B cell (primary cell): ENCODE data around the gene ULBP1. TPM values are rescaled to one million over a fixed set of nuclear protein-coding genes. Genes with fewer than 3 reads are reported as not detected.

Experiments used
- ATAC-seq: fragments of 200-7000 bp; cut with Tn5 transposase; one replicate; pipeline ENCODE4 v1.10.0; 2021; ENCODE audit warnings: low read depth, mild to moderate bottlenecking, moderate number of reproducible peaks, moderate library complexity
- CTCF ChIA-PET: fragments of 350-600 bp; sonication (Branson Sonifier 250); formaldehyde crosslinking; loops from one replicate; lab custom pipeline; 2021; ENCODE audit warnings: antibody characterized with exemption, inconsistent platforms; lab: Charles Lee
- POLR2A ChIA-PET: fragments of 350-600 bp; sonication (Branson Sonifier 250); formaldehyde crosslinking; loops from one replicate; lab custom pipeline; 2021; ENCODE audit warnings: antibody characterized with exemption; lab: Charles Lee
- DNase-seq: peaks from one replicate; pipeline ENCODE4 v3.0.0; 2013
- H2AFZ ChIP-seq: 2 replicates; pipeline ENCODE4 v1.6.1; 2012; ENCODE audit warnings: mild to moderate bottlenecking, low read depth, low read length; ENCODE audit not compliant: insufficient read depth, poor library complexity, severe bottlenecking
- H3K27ac ChIP-seq, 2 donors: 1 replicate in 1 of 2; 2 replicates in 1 of 2; pipeline ENCODE4 v1.5.1; 2012 to 2013; ENCODE audit warnings: low read length in 2 of 2, mild to moderate bottlenecking in 2 of 2, moderate library complexity in 1 of 2
- H3K27me3 ChIP-seq, 4 experiments: fragments of 200-600 bp in 1 of 4; sonication (generic) in 1 of 4; replicated peaks in 1 of 4; 1 replicate in 2 of 4; 2 replicates in 2 of 4; pipeline versions ENCODE4 v1.6.1 to v1.7.0; 2013 to 2016; ENCODE audit warnings: low read length in 3 of 4, mild to moderate bottlenecking in 2 of 4, mixed read lengths in 1 of 4, moderate library complexity in 1 of 4; ENCODE audit not compliant: insufficient read depth in 4 of 4, control insufficient read depth in 3 of 4; ENCODE audit errors: control extremely low read depth in 1 of 4
- H3K36me3 ChIP-seq, 2 experiments: replicated peaks in 1 of 2; 1 replicate in 1 of 2; 2 replicates in 1 of 2; pipeline versions ENCODE4 v1.6.1 to v1.7.1; 2013; ENCODE audit warnings: low read length in 1 of 2; ENCODE audit not compliant: insufficient read depth in 2 of 2, control insufficient read depth in 1 of 2; ENCODE audit errors: control extremely low read depth in 1 of 2, extremely low read depth in 1 of 2
- H3K4me1 ChIP-seq, 2 donors: fragments of 200-600 bp in 1 of 2; sonication (generic) in 1 of 2; 1 replicate in 1 of 2; 2 replicates in 1 of 2; pipeline versions ENCODE4 v1.5.1 to v1.6.1; 2013 to 2017; ENCODE audit warnings: low read length in 2 of 2; ENCODE audit not compliant: control insufficient read depth in 2 of 2, insufficient read depth in 2 of 2
- H3K4me2 ChIP-seq: replicated peaks from 2 replicates; pipeline ENCODE3; 2012; ENCODE audit warnings: mild to moderate bottlenecking, low read depth, low read length; ENCODE audit not compliant: poor library complexity, severe bottlenecking
- H3K4me3 ChIP-seq, 5 experiments: fragments of 200-600 bp in 1 of 5; sonication (generic) in 1 of 5; 1 replicate in 3 of 5; 2 replicates in 2 of 5; pipeline versions ENCODE4 v1.5.1 to v1.7.0; 2011 to 2016; ENCODE audit warnings: low read length in 4 of 5, mild to moderate bottlenecking in 4 of 5, low read depth in 2 of 5, control low read depth in 1 of 5, moderate library complexity in 1 of 5; ENCODE audit not compliant: insufficient read depth in 1 of 5; ENCODE audit errors: control extremely low read depth in 1 of 5, extremely low read depth in 1 of 5
- H3K79me2 ChIP-seq: fragments of 200-600 bp; sonication (generic); one replicate; pipeline ENCODE4 v1.6.0; 2016; ENCODE audit warnings: low read length; ENCODE audit not compliant: control insufficient read depth, insufficient read depth
- H3K9ac ChIP-seq: fragments of 200-600 bp; sonication (generic); 2 replicates; pipeline ENCODE4 v1.6.1; 2017; ENCODE audit warnings: mild to moderate bottlenecking, low read length, moderate library complexity
- H3K9me3 ChIP-seq, 3 donors: one replicate each; pipeline versions ENCODE4 v1.6.1 to v1.7.1; 2013; ENCODE audit warnings: low read length in 2 of 3; ENCODE audit not compliant: control insufficient read depth in 2 of 3, insufficient read depth in 1 of 3; ENCODE audit errors: control extremely low read depth in 1 of 3
- H4K20me1 ChIP-seq: 2 replicates; pipeline ENCODE4 v1.6.0; 2012; ENCODE audit warnings: mild to moderate bottlenecking, low read length; ENCODE audit not compliant: insufficient read depth, control insufficient read depth, poor library complexity, severe bottlenecking
- H3K27ac Mint-ChIP-seq: one replicate; pipeline ENCODE4 v1.8.0; 2021; ENCODE audit warnings: mixed read lengths
- H3K27me3 Mint-ChIP-seq: one replicate; pipeline ENCODE4 v1.8.0; 2021; ENCODE audit warnings: mixed read lengths
- H3K4me1 Mint-ChIP-seq: one replicate; pipeline ENCODE4 v1.8.0; 2021; ENCODE audit warnings: mixed read lengths
- H3K4me3 Mint-ChIP-seq: one replicate; pipeline ENCODE4 v1.8.0; 2021; ENCODE audit warnings: mixed read lengths
- H3K9me3 Mint-ChIP-seq: one replicate; pipeline ENCODE4 v1.8.0; 2022; ENCODE audit warnings: mixed read lengths; ENCODE audit not compliant: insufficient read depth
- EZH2 ChIP-seq: IDR thresholded peaks from 2 replicates; pipeline ENCODE4 v1.6.1; 2012; ENCODE audit warnings: borderline replicate concordance, low read depth, mild to moderate bottlenecking, moderate library complexity, low read length; ENCODE audit not compliant: insufficient read depth, poor library complexity, severe bottlenecking
- WGBS: methylation state at CpG from one replicate; pipeline ENCODE4 v1.1.5; 2013; ENCODE audit warnings: missing lambda C conversion rate; ENCODE audit not compliant: insufficient coverage; 5-methylcytosine and 5-hydroxymethylcytosine counted together
- intact Hi-C: fragments of 100-400 bp; cut with micrococcal nuclease; formaldehyde crosslinking; loops from one replicate; pipeline ENCODE4 v1.10.0; 2022
- polyA plus RNA-seq: library from polyadenylated mRNA; depleted of rRNA; stranded (reverse); fragments of >200 nt; gene quantifications from 2 replicates; pipeline ENCODE4 v1.2.3, GENCODE V29; 2012
- total RNA-seq, 2 donors: library from RNA; stranded (reverse); fragments of 120-200 nt in 1 of 2; gene quantifications; 1 replicate in 1 of 2; 2 replicates in 1 of 2; pipeline versions ENCODE4 v1.2.3 to v1.2.4, GENCODE V29; 2013 to 2022
- TF ChIP-seq, protein P1 (sequence below): fragments of 200-600 bp; IDR thresholded peaks from one replicate; pipeline ENCODE4 v1.8.0; 2022; ENCODE audit warnings: antibody characterized with exemption, mild to moderate bottlenecking

Gene ULBP1
- total and polyA plus RNA-seq, 2 donors (not counting 1 experiment from before 2014, with no cell fraction given), result 0.04 to 0.12 TPM

DNA sequence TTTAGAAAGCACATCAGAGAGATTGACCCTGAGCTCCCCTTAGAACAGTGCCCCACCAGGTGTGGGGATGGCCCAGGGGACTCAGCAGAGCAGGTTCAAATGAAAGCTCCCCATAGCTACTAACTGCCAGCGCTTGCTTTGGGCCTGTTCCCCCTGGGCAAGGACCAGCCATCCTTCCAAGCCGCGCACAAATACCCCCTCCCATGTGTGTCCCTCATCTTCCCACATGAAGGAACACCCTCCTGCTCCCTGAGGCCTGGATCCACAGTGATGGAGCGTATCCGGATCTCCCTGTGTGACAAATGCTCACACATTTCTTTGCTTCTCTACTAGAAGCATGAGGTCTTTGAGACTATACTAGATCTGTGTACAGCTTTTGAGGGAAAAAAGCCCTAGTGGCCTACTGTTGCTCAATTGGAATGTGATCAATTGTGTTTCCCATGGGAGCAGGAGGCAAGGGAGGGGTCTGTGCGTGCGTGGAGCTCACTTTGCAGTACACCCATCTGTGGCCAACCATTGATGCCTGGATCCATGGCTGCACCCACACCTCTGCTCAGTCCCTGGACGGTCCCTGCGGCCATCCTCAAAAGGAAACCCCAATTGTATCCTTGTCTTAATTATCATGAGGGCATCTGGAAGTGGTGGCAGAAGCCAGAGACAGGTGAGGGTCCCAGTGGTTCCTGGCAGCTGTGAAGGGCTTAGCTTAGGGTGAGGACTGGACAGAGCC is 39.4 kb upstream of the ULBP1 start:
- intact Hi-C loops, result no loop called here
- 84% methylated on average over 6 of the region's 9 CpGs for WGBS
- H3K4me1 Mint-ChIP-seq, result peaks cover 36% of the 10 kb centered on the region
- ATAC-seq, result no peak
- H3K36me3 ChIP-seq, result no peaks in the 10 kb centered on the region
- H3K4me1 ChIP-seq, result peaks cover 29 to 37% of the 10 kb centered on the region in 2 donors
- H3K9ac ChIP-seq, result no peak overlapping the region
- POLR2A ChIA-PET, result no interaction called here
- H2AFZ ChIP-seq, result no peak overlapping the region
- peaks cover 85% of the 10 kb centered on the region for H3K27me3 Mint-ChIP-seq
- H3K27me3 ChIP-seq, result peaks cover 0 to 79% (median 49%) of the 10 kb centered on the region in 4 experiments
- no peaks in the 10 kb centered on the region for H3K9me3 Mint-ChIP-seq
- no peak overlapping the region for H3K27ac Mint-ChIP-seq
- no peak for DNase-seq
- H3K27ac ChIP-seq, result no peak overlapping the region
- no peaks in the 10 kb centered on the region for H4K20me1 ChIP-seq
- peaks cover 0 to 33% (median 0%) of the 10 kb centered on the region in 3 donors for H3K9me3 ChIP-seq
- H3K79me2 ChIP-seq, result no peaks in the 10 kb centered on the region
- no peak overlapping the region for H3K4me2 ChIP-seq
- CTCF ChIA-PET, result interaction anchor here (1.1 to 2.4 kb wide), 4 partner anchors 86 to 92 kb away, joined by 3 to 10 read pairs (median 5); no protein-coding TSS in a partner anchor
- H3K4me3 ChIP-seq, result no peak overlapping the region
- no peak for TF ChIP-seq EZH2
- TF ChIP-seq, protein P1, sequence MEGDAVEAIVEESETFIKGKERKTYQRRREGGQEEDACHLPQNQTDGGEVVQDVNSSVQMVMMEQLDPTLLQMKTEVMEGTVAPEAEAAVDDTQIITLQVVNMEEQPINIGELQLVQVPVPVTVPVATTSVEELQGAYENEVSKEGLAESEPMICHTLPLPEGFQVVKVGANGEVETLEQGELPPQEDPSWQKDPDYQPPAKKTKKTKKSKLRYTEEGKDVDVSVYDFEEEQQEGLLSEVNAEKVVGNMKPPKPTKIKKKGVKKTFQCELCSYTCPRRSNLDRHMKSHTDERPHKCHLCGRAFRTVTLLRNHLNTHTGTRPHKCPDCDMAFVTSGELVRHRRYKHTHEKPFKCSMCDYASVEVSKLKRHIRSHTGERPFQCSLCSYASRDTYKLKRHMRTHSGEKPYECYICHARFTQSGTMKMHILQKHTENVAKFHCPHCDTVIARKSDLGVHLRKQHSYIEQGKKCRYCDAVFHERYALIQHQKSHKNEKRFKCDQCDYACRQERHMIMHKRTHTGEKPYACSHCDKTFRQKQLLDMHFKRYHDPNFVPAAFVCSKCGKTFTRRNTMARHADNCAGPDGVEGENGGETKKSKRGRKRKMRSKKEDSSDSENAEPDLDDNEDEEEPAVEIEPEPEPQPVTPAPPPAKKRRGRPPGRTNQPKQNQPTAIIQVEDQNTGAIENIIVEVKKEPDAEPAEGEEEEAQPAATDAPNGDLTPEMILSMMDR, result no peak
- peak overlapping the region; percentile 59 for H3K4me3 Mint-ChIP-seq

DNA sequence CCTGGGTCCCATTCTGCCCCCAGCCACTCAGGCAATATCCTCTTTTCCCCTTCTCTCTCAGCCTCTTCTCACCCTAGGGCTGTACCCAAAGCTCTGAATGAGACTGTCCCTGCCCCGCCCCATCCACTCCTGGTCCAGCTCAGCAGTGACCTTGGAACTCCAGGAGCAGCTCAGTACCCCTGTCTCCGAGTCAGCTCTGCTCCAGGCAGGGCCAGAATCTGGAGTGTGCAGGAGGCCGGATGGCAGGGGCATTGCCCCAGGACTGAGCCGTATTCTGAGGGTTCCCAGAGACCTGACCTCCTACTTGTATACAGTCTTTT is 38.9 kb upstream of the ULBP1 start:
- ChIA-PET CTCF (interaction anchor here (0.6 to 2.4 kb wide), 5 partner anchors 86 to 201 kb away, joined by 3 to 10 read pairs (median 4); no protein-coding TSS in a partner anchor), POLR2A (no interaction called here)
- 90% methylated on average over 4 of the region's 4 CpGs for WGBS
- Histone ChIP-seq H3K27me3 (peaks cover 0 to 81% (median 54%) of the 10 kb centered on the region in 4 experiments), H3K27ac (no peak overlapping the region), H3K9ac (no peak overlapping the region), H4K20me1 (no peaks in the 10 kb centered on the region), H3K9me3 (peaks cover 0 to 34% (median 0%) of the 10 kb centered on the region in 3 donors), H3K4me2 (no peak overlapping the region), H3K4me3 (no peak overlapping the region), H3K36me3 (no peaks in the 10 kb centered on the region), H2AFZ (no peak overlapping the region), H3K4me1 (peaks cover 29 to 37% of the 10 kb centered on the region in 2 donors), H3K79me2 (no peaks in the 10 kb centered on the region)
- no peak overlapping the region for H3K27ac Mint-ChIP-seq
- ATAC-seq, result no peak
- TF ChIP-seq EZH2, result no peak
- TF ChIP-seq, protein P1, result no peak
- peaks cover 88% of the 10 kb centered on the region for H3K27me3 Mint-ChIP-seq
- H3K9me3 Mint-ChIP-seq, result no peaks in the 10 kb centered on the region
- no peak overlapping the region for H3K4me3 Mint-ChIP-seq
- no peak for DNase-seq
- intact Hi-C loops, result no loop called here
- H3K4me1 Mint-ChIP-seq, result peaks cover 36% of the 10 kb centered on the region
